Lower leg skin (tissue), 4 donors: ENCODE data around the gene CNOT1. TPM values are rescaled to one million over a fixed set of nuclear protein-coding genes. Genes with fewer than 3 reads are reported as not detected.

Source experiments
- DNase-seq, 2 donors: peaks; one replicate each; pipeline ENCODE4 v3.0.0-alpha.2; 2019; ENCODE audit warnings: low spot score in 2 of 2
- H3K4me3 ChIP-seq: fragments of 200-600 bp; sonication (generic); 2 replicates; pipeline ENCODE4 v1.5.1; 2017; ENCODE audit warnings: mild to moderate bottlenecking, low read depth; ENCODE audit not compliant: poor library complexity, severe bottlenecking
- POLR2A ChIP-seq, 2 donors: fragments of 450-650 bp; IDR thresholded peaks; one replicate each; pipeline ENCODE4 v1.6.1; 2016 to 2017; ENCODE audit warnings: antibody characterized with exemption in 2 of 2, mild to moderate bottlenecking in 1 of 2, moderate library complexity in 1 of 2
- WGBS, 2 donors: methylation state at CpG; one replicate each; pipeline ENCODE4 v1.1.5; 2018; 5-methylcytosine and 5-hydroxymethylcytosine counted together
- intact Hi-C: fragments of 100-400 bp; cut with DNase I; formaldehyde crosslinking; loops from one replicate; pipeline ENCODE4 v1.15.0; 2023; ENCODE audit warnings: low total_unique reads
- total RNA-seq, 4 donors: library from RNA; depleted of rRNA; stranded (reverse); fragments of >200 nt; gene quantifications; one replicate each; pipeline ENCODE4 v1.1.0, GENCODE V29; 2016
- TF ChIP-seq, protein P1 (sequence below), 3 donors: fragments of 450-650 bp; IDR thresholded peaks; one replicate each; pipeline ENCODE4 v1.5.1; 2016; ENCODE audit warnings: antibody characterized with exemption in 3 of 3, mild to moderate bottlenecking in 3 of 3, moderate library complexity in 2 of 3

CNOT1 gene
- total RNA-seq, 4 donors from 2014 or later = 80.1 to 118 (median 102) TPM

- 17 to 53% methylated on average over 13 to 33 of the region's 66 CpGs for WGBS, 2 donors
- H3K4me3 ChIP-seq = peak overlapping the region; percentile 87
- intact Hi-C loops = no loop called here
- no peak for DNase-seq
- TF ChIP-seq POLR2A (IDR thresholded peaks at IDR 0.05) = no peak
- TF ChIP-seq, protein P1, sequence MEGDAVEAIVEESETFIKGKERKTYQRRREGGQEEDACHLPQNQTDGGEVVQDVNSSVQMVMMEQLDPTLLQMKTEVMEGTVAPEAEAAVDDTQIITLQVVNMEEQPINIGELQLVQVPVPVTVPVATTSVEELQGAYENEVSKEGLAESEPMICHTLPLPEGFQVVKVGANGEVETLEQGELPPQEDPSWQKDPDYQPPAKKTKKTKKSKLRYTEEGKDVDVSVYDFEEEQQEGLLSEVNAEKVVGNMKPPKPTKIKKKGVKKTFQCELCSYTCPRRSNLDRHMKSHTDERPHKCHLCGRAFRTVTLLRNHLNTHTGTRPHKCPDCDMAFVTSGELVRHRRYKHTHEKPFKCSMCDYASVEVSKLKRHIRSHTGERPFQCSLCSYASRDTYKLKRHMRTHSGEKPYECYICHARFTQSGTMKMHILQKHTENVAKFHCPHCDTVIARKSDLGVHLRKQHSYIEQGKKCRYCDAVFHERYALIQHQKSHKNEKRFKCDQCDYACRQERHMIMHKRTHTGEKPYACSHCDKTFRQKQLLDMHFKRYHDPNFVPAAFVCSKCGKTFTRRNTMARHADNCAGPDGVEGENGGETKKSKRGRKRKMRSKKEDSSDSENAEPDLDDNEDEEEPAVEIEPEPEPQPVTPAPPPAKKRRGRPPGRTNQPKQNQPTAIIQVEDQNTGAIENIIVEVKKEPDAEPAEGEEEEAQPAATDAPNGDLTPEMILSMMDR (IDR thresholded peaks at IDR 0.05) = no peak
Observed at GRCh38 chr16:58515871-58516767, 113.5 kb downstream of the CNOT1 start.

DNA sequence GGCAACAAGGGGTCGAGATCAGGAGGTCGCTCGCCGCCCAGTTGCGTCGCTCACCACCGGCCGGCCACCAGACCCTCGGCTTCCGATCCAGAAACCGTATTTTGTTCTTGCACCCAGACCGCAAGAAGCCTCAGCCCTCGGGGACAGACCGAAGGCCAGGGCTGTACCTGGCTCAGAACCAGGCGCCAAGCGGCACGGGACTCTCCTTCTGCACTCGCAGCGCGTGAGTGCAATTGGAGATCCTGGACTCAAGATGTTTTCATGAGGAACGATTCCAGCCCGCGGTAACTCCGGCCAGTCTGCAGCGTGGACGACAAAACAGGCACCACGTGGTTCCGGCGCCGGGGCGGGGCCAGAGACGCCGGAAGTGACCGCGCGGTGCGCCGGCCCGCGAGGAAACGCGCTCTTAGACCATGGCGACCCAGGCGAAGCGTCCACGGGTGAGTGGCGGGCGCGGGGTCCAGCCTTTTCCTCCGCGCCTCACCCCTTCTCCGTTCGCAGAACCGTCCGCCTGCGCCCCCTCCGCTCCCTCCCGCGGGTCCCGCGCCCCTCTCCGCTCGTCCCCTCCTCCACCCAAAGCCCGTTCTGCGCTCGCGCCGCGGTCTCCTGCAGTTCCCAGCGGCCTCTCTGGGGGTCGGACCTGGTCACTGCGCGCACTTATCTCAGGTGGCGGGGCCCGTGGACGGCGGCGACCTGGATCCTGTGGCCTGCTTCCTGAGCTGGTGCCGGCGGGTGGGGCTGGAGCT, 114.3 kb downstream of the CNOT1 start, which contains the start of gene SETD6:
Gene SETD6 (plus strand): TSS at position 393 of the 746 bp plus-strand sequence. CDS start 21 bp downstream, at position 414.
- TF ChIP-seq, protein P1 (IDR thresholded peaks at IDR 0.05) = peak in 1 of 3 donors; percentile 20
- TF ChIP-seq POLR2A (IDR thresholded peaks at IDR 0.05) = no peak
- intact Hi-C loops = no loop called here
- DNase-seq = peak; percentile 84 to 97
- 1% methylated on average over 30 to 40 of the region's 80 CpGs for WGBS, 2 donors
- peak within 1 kb of the TSS; percentile 87 for H3K4me3 ChIP-seq

GRCh38 chr16:58513874-58514273, 115.8 kb downstream of the CNOT1 start:
- DNase-seq = no peak
- TF ChIP-seq, protein P1 (IDR thresholded peaks at IDR 0.05) = no peak
- TF ChIP-seq POLR2A (IDR thresholded peaks at IDR 0.05) = no peak
- 74 to 87% methylated on average over 3 of the region's 3 CpGs for WGBS, 2 donors
- intact Hi-C loops = no loop called here
- no peak overlapping the region for H3K4me3 ChIP-seq

DNA sequence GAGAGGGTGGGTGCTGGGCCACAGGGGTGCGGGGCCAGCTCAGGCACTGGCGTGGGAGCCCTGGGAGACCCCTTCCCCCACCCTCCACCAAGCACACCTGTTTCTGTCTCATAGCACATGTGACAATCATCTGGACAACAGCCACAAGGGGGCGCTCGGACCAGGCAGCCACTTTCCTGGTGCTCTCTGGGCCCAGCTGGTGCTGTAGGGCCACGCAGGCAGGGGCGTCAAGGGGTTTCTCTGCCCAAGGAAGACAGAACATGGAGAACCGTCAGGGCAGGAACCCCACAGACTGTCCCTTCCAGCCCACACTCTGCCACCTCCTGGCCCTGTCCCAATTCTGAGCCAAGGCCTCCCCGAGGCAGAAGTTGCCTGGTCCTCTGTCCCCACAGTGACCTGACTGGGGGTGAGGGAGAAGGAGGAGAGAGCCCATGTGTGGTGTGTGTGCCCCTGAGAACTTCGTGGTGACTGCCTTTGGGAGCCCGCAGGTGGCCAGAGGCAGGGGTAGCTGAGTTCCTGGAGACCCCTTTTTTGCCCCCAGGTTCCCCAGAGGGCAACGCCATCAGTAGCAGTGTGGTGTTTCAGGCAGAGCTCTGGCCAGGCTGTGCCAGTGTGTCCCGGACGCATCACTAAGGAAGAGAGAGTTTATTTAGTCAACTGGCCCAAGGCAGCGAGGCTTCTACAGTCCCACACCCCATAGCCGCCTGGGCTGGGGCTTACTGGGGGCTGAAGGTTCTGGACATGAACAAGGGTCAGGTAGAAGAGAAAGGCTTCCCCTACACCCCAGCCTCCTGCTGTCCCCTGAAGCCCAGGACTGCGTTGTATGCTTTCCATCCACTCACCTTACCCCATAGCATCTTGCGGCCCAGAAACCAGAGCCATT, 117.5 kb downstream of the CNOT1 start:
- DNase-seq = peak; percentile 56 to 96
- 50 to 63% methylated on average over 13 to 17 of the region's 17 CpGs for WGBS, 2 donors
- TF ChIP-seq, protein P1 (IDR thresholded peaks at IDR 0.05) = peak in 1 of 3 donors; percentile 75
- TF ChIP-seq POLR2A (IDR thresholded peaks at IDR 0.05) = no peak
- no peak overlapping the region for H3K4me3 ChIP-seq
- intact Hi-C loops = no loop called here
